ENCODE data around the gene MIF4GD.
"Not testable (repeated sequence)": the region's sequence is repeated elsewhere in the genome, so short reads cannot be mapped to it uniquely, and the experiment has no call there.

Gene MIF4GD

GRCh38 chr17:75270966-75271232 lies at the start of gene MIF4GD:
MIF4GD (minus strand) TSS chr17:75271231; CDS start chr17:75270195, 1,036 bp downstream.
- FAIRE-seq = no peak

GRCh38 chr17:75319904-75320691 lies 49.1 kb upstream of the MIF4GD start:
- no peak for FAIRE-seq

- no peak for FAIRE-seq
Measured at GRCh38 chr17:75318615-75319222, 47.7 kb upstream of the MIF4GD start.

- no peak for FAIRE-seq
Measured at GRCh38 chr17:75318211-75318610, 47.2 kb upstream of the MIF4GD start.

GRCh38 chr17:75317671-75318070 lies 46.6 kb upstream of the MIF4GD start:
- no peak for FAIRE-seq

- no peak for FAIRE-seq
Measured at GRCh38 chr17:75316253-75316652, 45.2 kb upstream of the MIF4GD start.

- no peak for FAIRE-seq
Measured at GRCh38 chr17:75315541-75316243, 44.7 kb upstream of the MIF4GD start.

- FAIRE-seq = no peak
Measured at GRCh38 chr17:75313941-75314551, 43.0 kb upstream of the MIF4GD start.

- no peak for FAIRE-seq
Measured at GRCh38 chr17:75308732-75309629, 38.0 kb upstream of the MIF4GD start.

- no peak for FAIRE-seq
Measured at GRCh38 chr17:75307957-75308731, 37.1 kb upstream of the MIF4GD start.

GRCh38 chr17:75301502-75302206 lies 30.6 kb upstream of the MIF4GD start:
- no peak for FAIRE-seq

GRCh38 chr17:75301049-75301448 lies 30.0 kb upstream of the MIF4GD start:
- no peak for FAIRE-seq

GRCh38 chr17:75300280-75300679 lies 29.2 kb upstream of the MIF4GD start:
- FAIRE-seq = no peak

GRCh38 chr17:75295201-75296158 lies 24.4 kb upstream of the MIF4GD start:
- FAIRE-seq = no peak

GRCh38 chr17:75292810-75293448 lies 21.9 kb upstream of the MIF4GD start:
- FAIRE-seq = not testable (repeated sequence)

GRCh38 chr17:75289832-75290337 lies 18.9 kb upstream of the MIF4GD start:
- FAIRE-seq = no peak

- FAIRE-seq = peak; percentile 83
Measured at GRCh38 chr17:75289115-75289831, 18.2 kb upstream of the MIF4GD start, which contains the start of gene SLC25A19. SLC25A19 (minus strand) TSS chr17:75289433; CDS start chr17:75286764, 2,669 bp downstream.

GRCh38 chr17:75288770-75289114 lies 17.7 kb upstream of the MIF4GD start:
- FAIRE-seq = no peak

All from endometrium (tissue), 2 donors.